Activated CD4-positive, alpha-beta memory T cell treated with anti-CD3 and anti-CD28 coated beads for 36 hours (primary cell): ENCODE results near the gene RSU1. TPM values are rescaled to one million over a fixed set of nuclear protein-coding genes. Genes with fewer than 3 reads are reported as not detected.

Experiments
- CTCF ChIA-PET: fragments of 350-600 bp; sonication (Branson Sonifier 250); formaldehyde crosslinking; loops from one replicate; lab custom pipeline; 2021; ENCODE audit warnings: antibody characterized with exemption, inconsistent platforms; lab: Charles Lee
- POLR2A ChIA-PET: fragments of 350-600 bp; sonication (Branson Sonifier 250); formaldehyde crosslinking; loops from one replicate; lab custom pipeline; 2021; ENCODE audit warnings: antibody characterized with exemption; lab: Charles Lee
- DNase-seq: peaks from one replicate; pipeline ENCODE4 v3.0.0-alpha.2; 2020
- H3K27ac Mint-ChIP-seq: one replicate; pipeline ENCODE4 v1.8.0; 2021; ENCODE audit warnings: mixed read lengths
- H3K27me3 Mint-ChIP-seq: one replicate; pipeline ENCODE4 v1.8.0; 2021; ENCODE audit warnings: mixed read lengths
- H3K36me3 Mint-ChIP-seq: one replicate; pipeline ENCODE4 v1.8.0; 2021; ENCODE audit warnings: mixed read lengths
- H3K4me1 Mint-ChIP-seq: one replicate; pipeline ENCODE4 v1.8.0; 2021; ENCODE audit warnings: low read depth, mixed read lengths
- H3K4me3 Mint-ChIP-seq: one replicate; pipeline ENCODE4 v1.8.0; 2021; ENCODE audit warnings: mild to moderate bottlenecking, mixed read lengths
- H3K9me3 Mint-ChIP-seq: one replicate; pipeline ENCODE4 v1.8.0; 2021; ENCODE audit warnings: mixed read lengths
- intact Hi-C: fragments of 100-400 bp; cut with micrococcal nuclease; formaldehyde crosslinking; loops from one replicate; pipeline ENCODE4 v1.15.1; 2023
- total RNA-seq, 2 experiments: library from RNA; stranded (reverse); gene quantifications; one replicate each; pipeline ENCODE4 v1.2.3, GENCODE V29; 2021

The RSU1 gene
- total RNA-seq, 2 experiments from 2014 or later, result 60.6 to 61.9 TPM

GRCh38 chr10:16662923-16663322 is 154.3 kb downstream of the RSU1 start:
- Mint-ChIP-seq H3K36me3 (no peaks in the 10 kb centered on the region), H3K9me3 (no peaks in the 10 kb centered on the region), H3K27me3 (no peaks in the 10 kb centered on the region), H3K4me1 (peaks cover 14% of the 10 kb centered on the region), H3K4me3 (no peak overlapping the region), H3K27ac (no peak overlapping the region)
- ChIA-PET POLR2A (no interaction called here), CTCF (interaction anchor here (0.6 kb wide), 2 partner anchors 792 to 940 kb away, joined by 3 read pairs; no protein-coding TSS in a partner anchor)
- intact Hi-C loops, result loop anchor here (5.0 kb wide), 1 partner anchor 114 kb away; no protein-coding TSS in a partner anchor
- DNase-seq, result no peak

DNA sequence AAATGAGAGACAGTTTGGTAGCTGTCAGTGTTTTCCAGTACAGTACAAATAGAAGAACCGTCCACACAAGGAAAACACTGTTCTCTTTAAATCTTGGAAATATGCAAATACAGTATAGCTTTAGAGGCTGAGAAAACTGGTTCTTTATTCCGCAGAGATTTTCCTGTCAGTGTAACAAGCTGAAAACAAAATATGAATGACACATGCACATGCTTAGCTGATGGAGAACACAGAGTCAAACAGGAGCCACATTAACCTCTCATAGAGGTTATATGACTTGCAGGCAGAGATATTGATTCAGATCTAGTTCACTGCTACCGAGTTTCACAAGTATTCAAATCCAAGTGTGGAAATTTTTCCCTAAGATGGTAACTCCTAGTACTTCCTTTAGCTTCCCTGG is 160.3 kb downstream of the RSU1 start:
- Mint-ChIP-seq H3K9me3 (no peaks in the 10 kb centered on the region), H3K27me3 (no peaks in the 10 kb centered on the region), H3K27ac (no peak overlapping the region), H3K4me1 (peaks cover 24% of the 10 kb centered on the region), H3K36me3 (no peaks in the 10 kb centered on the region), H3K4me3 (no peak overlapping the region)
- no peak for DNase-seq
- intact Hi-C loops, result no loop called here
- POLR2A ChIA-PET, result no interaction called here
- CTCF ChIA-PET, result no interaction called here

DNA sequence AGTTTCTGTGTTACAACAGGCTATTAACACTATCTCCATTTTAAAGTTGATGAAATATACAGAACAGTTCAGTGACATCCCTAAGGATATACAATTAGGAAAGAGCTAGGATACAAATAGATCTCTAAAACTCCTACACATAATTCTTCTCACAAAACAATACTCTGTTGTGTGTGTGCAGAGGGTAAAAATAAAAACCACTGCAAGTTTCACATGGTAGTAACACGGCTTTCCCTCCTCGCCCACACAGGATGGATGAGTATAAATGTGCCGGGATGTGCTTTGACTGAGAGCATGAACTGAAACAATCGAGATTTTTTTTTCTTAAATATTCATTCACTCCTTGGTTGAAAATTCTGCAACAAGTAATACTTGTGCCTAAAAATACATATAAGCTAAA is 164.0 kb downstream of the RSU1 start:
- ChIA-PET POLR2A (no interaction called here), CTCF (no interaction called here)
- no peaks in the 10 kb centered on the region for H3K9me3 Mint-ChIP-seq
- DNase-seq, result peak; percentile 48
- peaks cover 16% of the 10 kb centered on the region for H3K4me1 Mint-ChIP-seq
- H3K4me3 Mint-ChIP-seq, result no peak overlapping the region
- peaks cover 2% of the 10 kb centered on the region for H3K36me3 Mint-ChIP-seq
- no peak overlapping the region for H3K27ac Mint-ChIP-seq
- intact Hi-C loops, result loop anchor here (1.0 kb wide), 1 partner anchor 8 kb away; no protein-coding TSS in a partner anchor
- no peaks in the 10 kb centered on the region for H3K27me3 Mint-ChIP-seq

DNA sequence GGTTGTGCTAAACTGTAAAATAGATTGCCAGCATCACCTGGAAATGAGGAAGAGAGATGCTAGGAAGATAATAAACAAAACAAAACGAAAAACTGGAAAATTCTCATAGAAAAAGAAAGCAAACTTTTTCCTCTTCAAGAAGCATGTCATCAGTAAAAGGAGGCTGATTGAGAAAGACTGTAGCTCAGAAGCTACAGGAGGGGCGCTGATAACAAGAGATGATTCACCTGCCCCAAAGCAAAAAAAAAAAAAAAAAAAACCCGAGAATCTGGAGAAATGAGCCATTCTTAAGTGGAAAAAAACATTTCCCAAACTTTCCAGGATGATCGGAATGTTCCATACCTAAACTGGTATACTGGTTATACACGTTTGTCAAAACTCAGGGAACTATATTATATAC is 165.1 kb downstream of the RSU1 start:
- intact Hi-C loops, result no loop called here
- CTCF ChIA-PET, result no interaction called here
- H3K36me3 Mint-ChIP-seq, result peaks cover 2% of the 10 kb centered on the region
- DNase-seq, result no peak
- H3K4me1 Mint-ChIP-seq, result peaks cover 17% of the 10 kb centered on the region
- H3K27me3 Mint-ChIP-seq, result no peaks in the 10 kb centered on the region
- no peak overlapping the region for H3K4me3 Mint-ChIP-seq
- no peaks in the 10 kb centered on the region for H3K9me3 Mint-ChIP-seq
- POLR2A ChIA-PET, result no interaction called here
- no peak overlapping the region for H3K27ac Mint-ChIP-seq

- Mint-ChIP-seq H3K9me3 (no peaks in the 10 kb centered on the region), H3K4me1 (peaks cover 25% of the 10 kb centered on the region), H3K27me3 (no peaks in the 10 kb centered on the region), H3K27ac (no peak overlapping the region), H3K4me3 (no peak overlapping the region), H3K36me3 (peaks cover 2% of the 10 kb centered on the region)
- ChIA-PET CTCF (no interaction called here), POLR2A (no interaction called here)
- no peak for DNase-seq
- intact Hi-C loops, result no loop called here
Measured at GRCh38 chr10:16649757-16650156, 167.5 kb downstream of the RSU1 start.

DNA sequence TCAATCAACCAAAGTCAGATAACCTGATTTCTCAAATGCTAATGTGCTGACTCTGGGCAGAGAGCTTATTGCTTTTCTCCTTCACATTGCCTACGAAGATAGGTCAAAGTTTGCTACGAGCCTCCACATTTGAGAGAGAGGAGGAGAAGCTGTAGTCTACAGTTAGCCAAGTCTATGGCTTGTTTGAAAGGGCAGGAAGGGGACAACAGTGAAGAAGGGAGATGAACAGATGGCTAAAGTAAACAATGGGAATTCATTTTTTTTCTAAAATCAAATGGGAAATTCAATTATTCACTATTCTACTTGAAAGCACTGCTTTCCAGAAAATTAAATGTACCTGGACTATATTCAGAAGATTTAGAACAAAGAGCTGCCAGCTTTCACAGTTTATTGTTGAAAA is 168.9 kb downstream of the RSU1 start:
- CTCF ChIA-PET, result no interaction called here
- H3K27me3 Mint-ChIP-seq, result no peaks in the 10 kb centered on the region
- DNase-seq, result no peak
- H3K4me3 Mint-ChIP-seq, result no peak overlapping the region
- peaks cover 24% of the 10 kb centered on the region for H3K4me1 Mint-ChIP-seq
- POLR2A ChIA-PET, result interaction anchor here (0.5 kb wide), 1 partner anchor 90 kb away, joined by 3 read pairs; no protein-coding TSS in a partner anchor
- no peaks in the 10 kb centered on the region for H3K9me3 Mint-ChIP-seq
- H3K27ac Mint-ChIP-seq, result no peak overlapping the region
- H3K36me3 Mint-ChIP-seq, result peaks cover 2% of the 10 kb centered on the region
- intact Hi-C loops, result no loop called here

- Mint-ChIP-seq H3K36me3 (peaks cover 2% of the 10 kb centered on the region), H3K9me3 (no peaks in the 10 kb centered on the region), H3K27ac (no peak overlapping the region), H3K4me1 (peaks cover 13% of the 10 kb centered on the region), H3K4me3 (no peak overlapping the region), H3K27me3 (no peaks in the 10 kb centered on the region)
- POLR2A ChIA-PET, result no interaction called here
- intact Hi-C loops, result no loop called here
- CTCF ChIA-PET, result no interaction called here
- DNase-seq, result peak; percentile 30
Measured at GRCh38 chr10:16646181-16647059, 170.8 kb downstream of the RSU1 start.

GRCh38 chr10:16644146-16644545 is 173.1 kb downstream of the RSU1 start:
- Mint-ChIP-seq H3K27ac (no peak overlapping the region), H3K27me3 (no peaks in the 10 kb centered on the region), H3K36me3 (no peaks in the 10 kb centered on the region), H3K4me3 (no peak overlapping the region), H3K4me1 (peaks cover 13% of the 10 kb centered on the region), H3K9me3 (no peaks in the 10 kb centered on the region)
- POLR2A ChIA-PET, result no interaction called here
- intact Hi-C loops, result no loop called here
- CTCF ChIA-PET, result interaction anchor here (1.1 kb wide), 1 partner anchor 134 kb away, joined by 3 read pairs; no protein-coding TSS in a partner anchor
- no peak for DNase-seq

GRCh38 chr10:16643502-16643901 is 173.7 kb downstream of the RSU1 start:
- H3K4me1 Mint-ChIP-seq, result peaks cover 13% of the 10 kb centered on the region
- H3K9me3 Mint-ChIP-seq, result no peaks in the 10 kb centered on the region
- no peak overlapping the region for H3K4me3 Mint-ChIP-seq
- intact Hi-C loops, result no loop called here
- H3K36me3 Mint-ChIP-seq, result peaks cover under 1% of the 10 kb centered on the region
- ChIA-PET POLR2A (no interaction called here), CTCF (interaction anchor here (1.1 kb wide), 1 partner anchor 134 kb away, joined by 3 read pairs; no protein-coding TSS in a partner anchor)
- no peak for DNase-seq
- H3K27ac Mint-ChIP-seq, result no peak overlapping the region
- H3K27me3 Mint-ChIP-seq, result no peaks in the 10 kb centered on the region

DNA sequence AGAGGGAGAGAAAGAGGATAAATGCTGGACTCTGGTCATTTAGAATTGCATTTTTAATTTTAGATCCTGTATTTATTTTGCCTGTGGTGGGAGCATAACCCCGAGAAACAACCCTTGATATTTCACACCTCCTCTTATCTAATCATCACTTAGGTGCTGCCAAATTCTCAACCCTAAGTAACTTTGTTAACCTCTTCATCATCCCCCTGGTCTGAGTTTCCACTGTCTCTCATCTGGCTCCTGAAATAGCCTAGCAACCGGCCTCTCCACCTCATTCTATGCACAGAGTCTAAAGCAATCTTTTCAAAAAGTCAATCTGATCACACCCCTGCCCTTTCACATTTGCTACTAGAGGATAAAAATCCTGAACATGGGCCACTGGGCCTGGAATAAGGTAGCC is 177.1 kb downstream of the RSU1 start:
- DNase-seq, result no peak
- intact Hi-C loops, result no loop called here
- no peak overlapping the region for H3K4me3 Mint-ChIP-seq
- H3K36me3 Mint-ChIP-seq, result peaks cover 5% of the 10 kb centered on the region
- ChIA-PET POLR2A (no interaction called here), CTCF (no interaction called here)
- H3K4me1 Mint-ChIP-seq, result peaks cover 4% of the 10 kb centered on the region
- H3K9me3 Mint-ChIP-seq, result no peaks in the 10 kb centered on the region
- no peak overlapping the region for H3K27ac Mint-ChIP-seq
- H3K27me3 Mint-ChIP-seq, result no peaks in the 10 kb centered on the region

DNA sequence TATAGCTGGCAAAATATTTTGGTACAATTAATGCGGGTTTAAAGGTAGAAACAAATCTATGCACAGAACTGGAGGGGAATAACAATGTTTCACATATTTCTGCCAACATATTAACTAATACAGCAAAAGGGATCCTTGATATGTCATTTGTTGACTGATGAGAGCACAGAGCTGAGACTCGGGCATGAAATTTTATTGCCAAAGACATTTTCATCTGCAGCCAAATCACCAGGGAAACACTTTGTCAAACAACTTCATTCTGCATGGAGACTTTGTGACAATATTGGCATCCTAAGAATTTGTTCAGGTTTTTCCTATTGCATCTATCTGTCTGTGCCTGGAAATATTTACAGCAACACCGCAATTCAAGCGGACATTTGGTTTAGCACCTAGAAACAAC is 177.8 kb downstream of the RSU1 start:
- peaks cover 3% of the 10 kb centered on the region for H3K4me1 Mint-ChIP-seq
- DNase-seq, result no peak
- peaks cover 5% of the 10 kb centered on the region for H3K36me3 Mint-ChIP-seq
- ChIA-PET CTCF (no interaction called here), POLR2A (no interaction called here)
- H3K4me3 Mint-ChIP-seq, result no peak overlapping the region
- no peaks in the 10 kb centered on the region for H3K9me3 Mint-ChIP-seq
- H3K27me3 Mint-ChIP-seq, result no peaks in the 10 kb centered on the region
- intact Hi-C loops, result no loop called here
- H3K27ac Mint-ChIP-seq, result no peak overlapping the region

DNA sequence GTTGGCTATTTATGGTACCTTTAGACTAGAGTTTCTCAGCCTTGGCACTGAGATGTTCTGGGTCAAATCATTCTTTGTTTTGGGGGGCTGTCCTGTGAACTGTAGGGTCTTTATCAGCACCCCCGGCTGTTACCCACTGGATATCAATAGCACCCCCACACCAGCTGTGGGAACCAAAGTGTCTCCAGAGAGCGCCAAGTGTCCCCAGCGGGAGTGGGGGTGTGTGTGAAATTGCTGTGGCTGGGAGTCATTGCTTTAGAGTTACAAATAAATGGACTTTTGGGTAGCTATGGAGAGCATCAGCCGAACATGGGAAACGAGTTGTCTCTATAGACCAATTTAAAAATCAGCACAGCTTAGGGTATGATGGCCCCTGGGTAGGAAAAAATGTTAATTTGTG is 184.2 kb downstream of the RSU1 start:
- no peak overlapping the region for H3K27ac Mint-ChIP-seq
- POLR2A ChIA-PET, result no interaction called here

More for the DNA sequence above, 184.2 kb downstream of the RSU1 start:
- Mint-ChIP-seq H3K4me1 (no peaks in the 10 kb centered on the region), H3K4me3 (no peak overlapping the region), H3K36me3 (peaks cover 3% of the 10 kb centered on the region), H3K27me3 (no peaks in the 10 kb centered on the region), H3K9me3 (no peaks in the 10 kb centered on the region)
- CTCF ChIA-PET, result interaction anchor here (0.6 kb wide), 1 partner anchor 59 kb away, joined by 3 read pairs; no protein-coding TSS in a partner anchor
- no peak for DNase-seq
- intact Hi-C loops, result no loop called here
